K562 (cell line): Measurements from ENCODE around the gene PPARD. TPM values are rescaled to one million over a fixed set of nuclear protein-coding genes. Genes with fewer than 3 reads are reported as not detected.
A peak's percentile ranks its signal among the peaks of the same experiment; 100 is the strongest.

Experiments used
- ATF4 ChIP-seq: fragments of 450-650 bp; formaldehyde crosslinking; IDR thresholded peaks from 2 replicates; pipeline ENCODE4 v1.4.0; 2022; ENCODE audit warnings: mild to moderate bottlenecking, moderate library complexity
- BRF1 ChIP-seq: IDR thresholded peaks from 3 replicates; pipeline ENCODE4 v1.6.1; 2011; ENCODE audit warnings: borderline replicate concordance, mild to moderate bottlenecking; ENCODE audit not compliant: insufficient read length; ENCODE audit errors: extremely low read depth
- CCAR2 ChIP-seq: fragments of 200-400 bp; formaldehyde crosslinking; IDR thresholded peaks from 2 replicates; pipeline ENCODE4 v1.6.1; 2017; ENCODE audit warnings: mild to moderate bottlenecking, low read depth, low read length
- GABPB2 ChIP-seq: fragments of 250-450 bp; sonication (Bioruptor Pico); conservative IDR thresholded peaks from 2 replicates; pipeline ENCODE4 v1.5.1; 2021; ENCODE audit warnings: mild to moderate bottlenecking
- HDGF ChIP-seq: fragments of 450-650 bp; IDR thresholded peaks from 2 replicates; pipeline ENCODE4 v1.6.1; 2016
- HES1 ChIP-seq: fragments of 450-650 bp; IDR thresholded peaks from 2 replicates; pipeline ENCODE4 v1.6.1; 2016; ENCODE audit warnings: low read depth, mild to moderate bottlenecking, moderate library complexity
- NONO ChIP-seq, 2 experiments: fragments of 200-400 bp in 1 of 2; fragments of 450-650 bp in 1 of 2; formaldehyde crosslinking in 1 of 2; IDR thresholded peaks; 2 replicates each; pipeline ENCODE4 v1.6.1; 2017; ENCODE audit warnings: low read depth in 2 of 2, mild to moderate bottlenecking in 2 of 2, moderate library complexity in 2 of 2, low read length in 1 of 2
- POLR2H ChIP-seq: IDR thresholded peaks from 2 replicates; pipeline ENCODE4 v1.6.1; 2016; ENCODE audit warnings: missing genetic modification characterization, low read depth, mild to moderate bottlenecking, control low read depth, missing compliant biosample characterization, moderate library complexity
- RBFOX2 ChIP-seq: fragments of 200-400 bp; formaldehyde crosslinking; IDR thresholded peaks from 2 replicates; pipeline ENCODE4 v1.6.1; 2017; ENCODE audit warnings: low read depth, mild to moderate bottlenecking, low read length, moderate library complexity
- RHOXF2B ChIP-seq: fragments of 250-450 bp; sonication (Bioruptor Pico); conservative IDR thresholded peaks from 2 replicates; pipeline ENCODE4 v1.5.1; 2021
- SUPT5H ChIP-seq: fragments of 450-650 bp; IDR thresholded peaks from 2 replicates; pipeline ENCODE4 v1.6.1; 2016
- XRCC5 ChIP-seq: fragments of 200-400 bp; formaldehyde crosslinking; IDR thresholded peaks from 2 replicates; pipeline ENCODE4 v1.6.1; 2017; ENCODE audit warnings: low read depth, mild to moderate bottlenecking, low read length
- ZKSCAN3 ChIP-seq: fragments of 250-450 bp; sonication (Bioruptor Pico); IDR thresholded peaks from 2 replicates; pipeline ENCODE4 v1.4.0; 2020
- ZNF764 ChIP-seq: fragments of 250-450 bp; sonication (Bioruptor Pico); IDR thresholded peaks from 2 replicates; pipeline ENCODE4 v1.4.0; 2020; ENCODE audit warnings: low read depth, mild to moderate bottlenecking, moderate library complexity
- polyA plus RNA-seq, 8 experiments: library from polyadenylated mRNA; depleted of rRNA in 4 of 8; stranded (reverse) in 5 of 8; unstranded in 3 of 8; fragments of >200 nt; fragmentation: Nextera tagmentation in 2 of 8; fragmentation: Illumina TruSeq in 1 of 8; extraction: Ambion mirVana in 2 of 8; extraction: Trizol in 1 of 8; gene quantifications; 2 replicates each; pipeline versions ENCODE4 v1.2.1 to v1.2.3, GENCODE V29; 2011 to 2014; ENCODE audit warnings: inconsistent platforms in 1 of 8, missing spikeins in 1 of 8
- total RNA-seq, 7 experiments: library from RNA; depleted of rRNA in 6 of 7; stranded (reverse); fragments of >200 nt in 6 of 7; fragmentation: Illumina TruSeq in 2 of 7; extraction: Trizol in 2 of 7; gene quantifications; 2 replicates each; pipeline versions ENCODE4 v1.2.1 to v1.2.3, GENCODE V29; 2011 to 2021; ENCODE audit warnings: low replicate concordance in 1 of 7

PPARD gene
- total and polyA plus RNA-seq, 9 of the 15 experiments (the other 6 are each of a cell fraction or from before 2014, with no cell fraction given): 0.14 to 13.2 (median 3.8) TPM

DNA sequence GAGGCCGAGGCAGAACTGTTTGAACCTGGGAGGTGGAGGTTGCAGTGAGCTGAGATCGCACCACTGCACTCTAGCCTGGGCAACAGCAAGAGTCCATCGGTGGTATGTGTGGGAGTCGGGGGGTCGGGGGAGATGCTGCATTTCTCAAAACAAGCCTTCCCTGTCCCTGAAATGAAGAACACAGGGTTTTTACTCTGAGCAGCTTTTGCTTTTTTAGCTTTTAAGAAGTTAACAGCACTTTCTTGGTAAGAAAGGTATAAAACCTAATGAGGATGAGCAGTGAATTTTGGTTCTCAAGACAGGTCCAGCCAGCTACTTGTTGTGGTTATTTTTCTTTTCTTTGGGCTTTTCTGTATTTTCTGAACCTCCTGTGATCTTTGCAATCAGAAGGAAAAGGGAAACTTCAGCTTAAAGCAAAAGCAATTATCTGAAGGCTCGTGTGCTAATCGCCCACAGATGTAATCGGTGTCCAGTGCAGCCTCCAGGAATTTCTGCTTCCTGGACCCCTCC, 129.5 kb downstream of the PPARD start (continued):
- TF ChIP-seq ATF4 (CRISPR knock-in tag) (peak; percentile 43; the same call in 1 of the 2 replicates), RHOXF2B (CRISPR knock-in tag) (0 out of 2 replicates have a peak, but pooled peaks have one; percentile 16), SUPT5H (peak; percentile 46), GABPB2 (CRISPR knock-in tag) (0 out of 2 replicates have a peak, but pooled peaks have one; percentile 26), POLR2H (tag) (0 out of 2 replicates have a peak, but pooled peaks have one; percentile 0), NONO (IDR thresholded peaks at IDR 0.05; ENCODE audit: low read depth in 2 of 2, low read length in 1 of 2) (0 out of 4 replicates have a peak, but pooled peaks of 1 of the 2 experiments have one; percentile 23), ZNF764 (CRISPR knock-in tag) (0 out of 2 replicates have a peak, but pooled peaks have one; percentile 16), HES1 (0 out of 2 replicates have a peak, but pooled peaks have one; percentile 20), ZKSCAN3 (no peak), RBFOX2 (peak; percentile 39), CCAR2 (no peak), XRCC5 (0 out of 2 replicates have a peak, but pooled peaks have one; percentile 44), BRF1 (no peak), HDGF (peak; percentile 72; the same call in 1 of the 2 replicates)
